B cell (primary cell): Measurements from ENCODE around the gene ZNF440. TPM values are rescaled to one million over a fixed set of nuclear protein-coding genes. Genes with fewer than 3 reads are reported as not detected.

Experiments
- ATAC-seq: fragments of 200-7000 bp; cut with Tn5 transposase; one replicate; pipeline ENCODE4 v1.10.0; 2021; ENCODE audit warnings: low read depth, mild to moderate bottlenecking, moderate number of reproducible peaks, moderate library complexity
- CTCF ChIA-PET: fragments of 350-600 bp; sonication (Branson Sonifier 250); formaldehyde crosslinking; loops from one replicate; lab custom pipeline; 2021; ENCODE audit warnings: antibody characterized with exemption, inconsistent platforms; lab: Charles Lee
- POLR2A ChIA-PET: fragments of 350-600 bp; sonication (Branson Sonifier 250); formaldehyde crosslinking; loops from one replicate; lab custom pipeline; 2021; ENCODE audit warnings: antibody characterized with exemption; lab: Charles Lee
- DNase-seq: peaks from one replicate; pipeline ENCODE4 v3.0.0; 2013
- H2AFZ ChIP-seq: 2 replicates; pipeline ENCODE4 v1.6.1; 2012; ENCODE audit warnings: mild to moderate bottlenecking, low read depth, low read length; ENCODE audit not compliant: insufficient read depth, poor library complexity, severe bottlenecking
- H3K27ac ChIP-seq, 2 donors: 1 replicate in 1 of 2; 2 replicates in 1 of 2; pipeline ENCODE4 v1.5.1; 2012 to 2013; ENCODE audit warnings: low read length in 2 of 2, mild to moderate bottlenecking in 2 of 2, moderate library complexity in 1 of 2
- H3K27me3 ChIP-seq, 4 experiments: fragments of 200-600 bp in 1 of 4; sonication (generic) in 1 of 4; replicated peaks in 1 of 4; 1 replicate in 2 of 4; 2 replicates in 2 of 4; pipeline versions ENCODE4 v1.6.1 to v1.7.0; 2013 to 2016; ENCODE audit warnings: low read length in 3 of 4, mild to moderate bottlenecking in 2 of 4, mixed read lengths in 1 of 4, moderate library complexity in 1 of 4; ENCODE audit not compliant: insufficient read depth in 4 of 4, control insufficient read depth in 3 of 4; ENCODE audit errors: control extremely low read depth in 1 of 4
- H3K36me3 ChIP-seq, 2 experiments: replicated peaks in 1 of 2; 1 replicate in 1 of 2; 2 replicates in 1 of 2; pipeline versions ENCODE4 v1.6.1 to v1.7.1; 2013; ENCODE audit warnings: low read length in 1 of 2; ENCODE audit not compliant: insufficient read depth in 2 of 2, control insufficient read depth in 1 of 2; ENCODE audit errors: control extremely low read depth in 1 of 2, extremely low read depth in 1 of 2
- H3K4me1 ChIP-seq, 2 donors: fragments of 200-600 bp in 1 of 2; sonication (generic) in 1 of 2; 1 replicate in 1 of 2; 2 replicates in 1 of 2; pipeline versions ENCODE4 v1.5.1 to v1.6.1; 2013 to 2017; ENCODE audit warnings: low read length in 2 of 2; ENCODE audit not compliant: control insufficient read depth in 2 of 2, insufficient read depth in 2 of 2
- H3K4me2 ChIP-seq: replicated peaks from 2 replicates; pipeline ENCODE3; 2012; ENCODE audit warnings: mild to moderate bottlenecking, low read depth, low read length; ENCODE audit not compliant: poor library complexity, severe bottlenecking
- H3K4me3 ChIP-seq, 5 experiments: fragments of 200-600 bp in 1 of 5; sonication (generic) in 1 of 5; 1 replicate in 3 of 5; 2 replicates in 2 of 5; pipeline versions ENCODE4 v1.5.1 to v1.7.0; 2011 to 2016; ENCODE audit warnings: low read length in 4 of 5, mild to moderate bottlenecking in 4 of 5, low read depth in 2 of 5, control low read depth in 1 of 5, moderate library complexity in 1 of 5; ENCODE audit not compliant: insufficient read depth in 1 of 5; ENCODE audit errors: control extremely low read depth in 1 of 5, extremely low read depth in 1 of 5
- H3K79me2 ChIP-seq: fragments of 200-600 bp; sonication (generic); one replicate; pipeline ENCODE4 v1.6.0; 2016; ENCODE audit warnings: low read length; ENCODE audit not compliant: control insufficient read depth, insufficient read depth
- H3K9ac ChIP-seq: fragments of 200-600 bp; sonication (generic); 2 replicates; pipeline ENCODE4 v1.6.1; 2017; ENCODE audit warnings: mild to moderate bottlenecking, low read length, moderate library complexity
- H3K9me3 ChIP-seq, 3 donors: one replicate each; pipeline versions ENCODE4 v1.6.1 to v1.7.1; 2013; ENCODE audit warnings: low read length in 2 of 3; ENCODE audit not compliant: control insufficient read depth in 2 of 3, insufficient read depth in 1 of 3; ENCODE audit errors: control extremely low read depth in 1 of 3
- H4K20me1 ChIP-seq: 2 replicates; pipeline ENCODE4 v1.6.0; 2012; ENCODE audit warnings: mild to moderate bottlenecking, low read length; ENCODE audit not compliant: insufficient read depth, control insufficient read depth, poor library complexity, severe bottlenecking
- H3K27ac Mint-ChIP-seq: one replicate; pipeline ENCODE4 v1.8.0; 2021; ENCODE audit warnings: mixed read lengths
- H3K27me3 Mint-ChIP-seq: one replicate; pipeline ENCODE4 v1.8.0; 2021; ENCODE audit warnings: mixed read lengths
- H3K4me1 Mint-ChIP-seq: one replicate; pipeline ENCODE4 v1.8.0; 2021; ENCODE audit warnings: mixed read lengths
- H3K4me3 Mint-ChIP-seq: one replicate; pipeline ENCODE4 v1.8.0; 2021; ENCODE audit warnings: mixed read lengths
- H3K9me3 Mint-ChIP-seq: one replicate; pipeline ENCODE4 v1.8.0; 2022; ENCODE audit warnings: mixed read lengths; ENCODE audit not compliant: insufficient read depth
- CTCF ChIP-seq: fragments of 200-600 bp; IDR thresholded peaks from one replicate; pipeline ENCODE4 v1.8.0; 2022; ENCODE audit warnings: antibody characterized with exemption, mild to moderate bottlenecking
- EZH2 ChIP-seq: IDR thresholded peaks from 2 replicates; pipeline ENCODE4 v1.6.1; 2012; ENCODE audit warnings: borderline replicate concordance, low read depth, mild to moderate bottlenecking, moderate library complexity, low read length; ENCODE audit not compliant: insufficient read depth, poor library complexity, severe bottlenecking
- WGBS: methylation state at CpG from one replicate; pipeline ENCODE4 v1.1.5; 2013; ENCODE audit warnings: missing lambda C conversion rate; ENCODE audit not compliant: insufficient coverage; 5-methylcytosine and 5-hydroxymethylcytosine counted together
- intact Hi-C: fragments of 100-400 bp; cut with micrococcal nuclease; formaldehyde crosslinking; loops from one replicate; pipeline ENCODE4 v1.10.0; 2022
- polyA plus RNA-seq: library from polyadenylated mRNA; depleted of rRNA; stranded (reverse); fragments of >200 nt; gene quantifications from 2 replicates; pipeline ENCODE4 v1.2.3, GENCODE V29; 2012
- total RNA-seq, 2 donors: library from RNA; stranded (reverse); fragments of 120-200 nt in 1 of 2; gene quantifications; 1 replicate in 1 of 2; 2 replicates in 1 of 2; pipeline versions ENCODE4 v1.2.3 to v1.2.4, GENCODE V29; 2013 to 2022

Gene ZNF440
- total and polyA plus RNA-seq, 2 donors (not counting 1 experiment from before 2014, with no cell fraction given): 3.4 to 22.4 TPM

GRCh38 chr19:11853358-11853757 is 39.3 kb downstream of the ZNF440 start:
- ATAC-seq: no peak
- Mint-ChIP-seq H3K27ac (no peak overlapping the region), H3K4me1 (peaks cover 38% of the 10 kb centered on the region), H3K9me3 (no peaks in the 10 kb centered on the region), H3K4me3 (no peak overlapping the region), H3K27me3 (no peaks in the 10 kb centered on the region)
- H3K36me3 ChIP-seq: peaks cover 3 to 33% of the 10 kb centered on the region in 2 experiments
- H3K27ac ChIP-seq: no peak overlapping the region
- ChIA-PET CTCF (interaction anchor here (0.7 to 1.2 kb wide), 2 partner anchors 27 to 132 kb away, joined by 3 read pairs; no protein-coding TSS in a partner anchor), POLR2A (no interaction called here)
- no peak overlapping the region for H3K9ac ChIP-seq
- H3K4me1 ChIP-seq: peaks cover 16 to 19% of the 10 kb centered on the region in 2 donors
- H3K4me3 ChIP-seq: no peak overlapping the region
- H3K4me2 ChIP-seq: no peak overlapping the region
- H3K79me2 ChIP-seq: peaks cover 86% of the 10 kb centered on the region
- intact Hi-C loops: no loop called here
- TF ChIP-seq CTCF (no peak), EZH2 (no peak)
- peaks cover 3 to 9% (median 3%) of the 10 kb centered on the region in 3 donors for H3K9me3 ChIP-seq
- WGBS: 95% methylated on average over 3 of the region's 3 CpGs
- H3K27me3 ChIP-seq: no peaks in the 10 kb centered on the region
- peaks cover 83% of the 10 kb centered on the region for H4K20me1 ChIP-seq
- DNase-seq: no peak
- no peak overlapping the region for H2AFZ ChIP-seq

- CTCF ChIA-PET: no interaction called here
Observed at GRCh38 chr19:11856596-11857250, 42.6 kb downstream of the ZNF440 start.

More at GRCh38 chr19:11856596-11857250, 42.6 kb downstream of the ZNF440 start:
- no peak for DNase-seq
- Histone ChIP-seq H3K4me2 (no peak overlapping the region), H2AFZ (no peak overlapping the region), H3K9me3 (peaks cover 6 to 21% (median 18%) of the 10 kb centered on the region in 3 donors), H3K4me3 (no peak overlapping the region), H3K9ac (no peak overlapping the region), H4K20me1 (peaks cover 90% of the 10 kb centered on the region), H3K36me3 (peaks cover 3 to 33% of the 10 kb centered on the region in 2 experiments), H3K27me3 (no peaks in the 10 kb centered on the region), H3K4me1 (no peaks in the 10 kb centered on the region), H3K27ac (no peak overlapping the region), H3K79me2 (peaks cover 99% of the 10 kb centered on the region)
- H3K4me3 Mint-ChIP-seq: no peak overlapping the region
- 100% methylated on average over 5 of the region's 12 CpGs for WGBS
- no peak for ATAC-seq
- H3K4me1 Mint-ChIP-seq: peaks cover 17% of the 10 kb centered on the region
- TF ChIP-seq CTCF: no peak
- TF ChIP-seq EZH2: no peak
- POLR2A ChIA-PET: no interaction called here
- no peak overlapping the region for H3K27ac Mint-ChIP-seq
- no peaks in the 10 kb centered on the region for H3K27me3 Mint-ChIP-seq
- H3K9me3 Mint-ChIP-seq: peaks cover under 1% of the 10 kb centered on the region
- intact Hi-C loops: no loop called here
